PFSK-1 (cell line): ENCODE measurements around the gene CXorf38.

ENCODE experiments used
- POLR2AphosphoS5 ChIP-seq: IDR thresholded peaks from 2 replicates; pipeline ENCODE4 v1.6.1; 2012; ENCODE audit warnings: low read depth, mild to moderate bottlenecking, control low read depth, low read length, moderate library complexity
- SIN3A ChIP-seq: IDR thresholded peaks from 2 replicates; pipeline ENCODE4 v1.6.1; 2012; ENCODE audit warnings: mild to moderate bottlenecking, low read length, moderate library complexity, borderline replicate concordance; ENCODE audit not compliant: insufficient read depth
- TAF1 ChIP-seq: IDR thresholded peaks from 2 replicates; pipeline ENCODE4 v1.6.1; 2012; ENCODE audit warnings: low read length, control low read depth, borderline replicate concordance; ENCODE audit not compliant: insufficient read depth
- TF ChIP-seq, protein P1 (sequence below), 2 experiments: IDR thresholded peaks; 2 replicates each; pipeline versions ENCODE4 v1.6.1 to v1.8.0; 2011 to 2012; ENCODE audit warnings: low read depth in 2 of 2, low read length in 2 of 2, control low read depth in 1 of 2, inconsistent platforms in 1 of 2, mild to moderate bottlenecking in 1 of 2, moderate library complexity in 1 of 2; ENCODE audit not compliant: insufficient read depth in 1 of 2

DNA sequence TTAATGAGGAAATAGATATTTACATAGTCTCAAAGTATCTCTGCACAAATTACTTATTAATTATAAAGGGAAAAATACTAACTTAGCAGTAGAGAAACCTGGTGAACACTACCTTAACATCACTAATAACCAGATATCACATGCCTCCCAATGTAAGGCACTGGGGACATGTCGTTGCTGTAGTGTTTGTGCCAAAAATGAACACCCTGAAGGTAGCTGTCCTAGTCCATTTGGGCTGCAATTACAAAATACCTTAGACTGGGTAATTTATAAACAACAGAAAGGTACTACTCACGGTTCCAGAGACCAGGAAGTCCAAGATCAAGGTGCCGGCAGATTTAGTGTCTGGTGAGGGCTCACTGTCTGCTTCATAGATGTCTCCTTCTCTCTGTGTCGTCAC is 34.9 kb downstream of the CXorf38 start:
- TF ChIP-seq TAF1 (no peak), POLR2AphosphoS5 (no peak), SIN3A (no peak)
- TF ChIP-seq, protein P1, sequence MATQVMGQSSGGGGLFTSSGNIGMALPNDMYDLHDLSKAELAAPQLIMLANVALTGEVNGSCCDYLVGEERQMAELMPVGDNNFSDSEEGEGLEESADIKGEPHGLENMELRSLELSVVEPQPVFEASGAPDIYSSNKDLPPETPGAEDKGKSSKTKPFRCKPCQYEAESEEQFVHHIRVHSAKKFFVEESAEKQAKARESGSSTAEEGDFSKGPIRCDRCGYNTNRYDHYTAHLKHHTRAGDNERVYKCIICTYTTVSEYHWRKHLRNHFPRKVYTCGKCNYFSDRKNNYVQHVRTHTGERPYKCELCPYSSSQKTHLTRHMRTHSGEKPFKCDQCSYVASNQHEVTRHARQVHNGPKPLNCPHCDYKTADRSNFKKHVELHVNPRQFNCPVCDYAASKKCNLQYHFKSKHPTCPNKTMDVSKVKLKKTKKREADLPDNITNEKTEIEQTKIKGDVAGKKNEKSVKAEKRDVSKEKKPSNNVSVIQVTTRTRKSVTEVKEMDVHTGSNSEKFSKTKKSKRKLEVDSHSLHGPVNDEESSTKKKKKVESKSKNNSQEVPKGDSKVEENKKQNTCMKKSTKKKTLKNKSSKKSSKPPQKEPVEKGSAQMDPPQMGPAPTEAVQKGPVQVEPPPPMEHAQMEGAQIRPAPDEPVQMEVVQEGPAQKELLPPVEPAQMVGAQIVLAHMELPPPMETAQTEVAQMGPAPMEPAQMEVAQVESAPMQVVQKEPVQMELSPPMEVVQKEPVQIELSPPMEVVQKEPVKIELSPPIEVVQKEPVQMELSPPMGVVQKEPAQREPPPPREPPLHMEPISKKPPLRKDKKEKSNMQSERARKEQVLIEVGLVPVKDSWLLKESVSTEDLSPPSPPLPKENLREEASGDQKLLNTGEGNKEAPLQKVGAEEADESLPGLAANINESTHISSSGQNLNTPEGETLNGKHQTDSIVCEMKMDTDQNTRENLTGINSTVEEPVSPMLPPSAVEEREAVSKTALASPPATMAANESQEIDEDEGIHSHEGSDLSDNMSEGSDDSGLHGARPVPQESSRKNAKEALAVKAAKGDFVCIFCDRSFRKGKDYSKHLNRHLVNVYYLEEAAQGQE (IDR thresholded peaks at IDR 0.05; ENCODE audit: insufficient read depth in 1 of 2, low read depth in 2 of 2, low read length in 2 of 2), result no peak
